ENCODE measurements around the gene ATG2B.
"Not testable (repeated sequence)": the region's sequence is repeated elsewhere in the genome, so short reads cannot be mapped to it uniquely, and the experiment has no call there.

ATG2B gene

DNA sequence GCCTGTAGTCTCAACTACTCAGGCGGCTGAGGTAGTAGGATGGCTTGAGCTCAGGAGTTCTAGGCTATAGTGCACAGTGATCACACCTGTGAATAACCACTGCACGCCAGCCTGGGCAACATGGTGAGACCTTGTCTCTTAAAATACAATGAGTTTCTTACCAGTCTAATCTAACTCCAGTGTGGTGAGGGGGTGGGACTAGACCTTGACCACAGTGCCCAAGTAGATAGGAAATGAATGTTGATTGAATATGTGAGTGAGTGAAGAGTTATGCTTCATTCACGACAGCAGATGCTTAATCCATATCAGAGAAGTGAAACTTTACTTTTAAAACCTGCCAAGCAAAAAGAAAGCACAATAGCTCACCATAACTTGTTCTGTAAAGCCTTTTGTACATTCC is 17.6 kb upstream of the ATG2B start:
- DNase-seq (ENCODE audit: low spot score) = no peak

DNA sequence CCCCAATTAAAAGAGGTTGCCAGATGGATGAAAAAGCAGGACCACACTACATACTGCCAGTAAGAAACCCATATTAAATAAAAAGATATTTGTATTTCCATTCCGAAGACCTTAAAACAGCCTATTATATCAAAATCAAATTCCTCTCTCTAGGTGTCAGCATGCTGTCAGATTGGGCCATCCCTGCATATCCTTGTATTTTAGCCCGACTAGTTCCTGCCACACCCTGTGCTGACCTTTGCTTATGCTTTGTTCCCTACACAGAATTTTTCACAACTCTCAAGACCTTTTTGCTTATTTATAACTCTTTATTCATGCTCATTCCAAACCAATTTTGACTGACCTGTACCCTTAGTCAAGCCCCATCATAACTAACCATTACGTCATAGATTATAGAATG is 13.0 kb upstream of the ATG2B start:
- no peak for DNase-seq (ENCODE audit: low spot score)

- no peak for DNase-seq (ENCODE audit: low spot score)
Observed at GRCh38 chr14:96373538-96373937, 10.4 kb upstream of the ATG2B start.

DNA sequence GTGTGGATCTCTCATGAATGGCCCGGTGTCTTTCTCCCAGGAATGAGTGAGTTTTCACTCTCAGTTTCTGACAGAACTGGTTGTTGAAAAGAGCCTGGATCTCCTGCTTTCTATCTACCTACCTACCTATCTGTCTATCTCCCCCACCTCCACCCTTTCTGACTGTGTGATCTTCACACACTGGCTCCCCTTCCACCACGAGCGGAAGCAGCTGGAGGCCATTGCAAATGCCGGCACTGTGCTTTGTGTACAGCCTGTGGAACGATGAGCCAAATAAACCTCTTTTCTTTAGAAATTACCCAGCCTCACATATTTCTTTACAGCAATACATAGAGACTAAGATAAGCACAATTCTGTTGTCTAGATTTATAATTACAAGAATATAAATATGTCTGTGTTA is 7.4 kb upstream of the ATG2B start:
- no peak for DNase-seq (ENCODE audit: low spot score)

- no peak for DNase-seq (ENCODE audit: low spot score)
Observed at GRCh38 chr14:96368534-96368933, 5.4 kb upstream of the ATG2B start.

DNA sequence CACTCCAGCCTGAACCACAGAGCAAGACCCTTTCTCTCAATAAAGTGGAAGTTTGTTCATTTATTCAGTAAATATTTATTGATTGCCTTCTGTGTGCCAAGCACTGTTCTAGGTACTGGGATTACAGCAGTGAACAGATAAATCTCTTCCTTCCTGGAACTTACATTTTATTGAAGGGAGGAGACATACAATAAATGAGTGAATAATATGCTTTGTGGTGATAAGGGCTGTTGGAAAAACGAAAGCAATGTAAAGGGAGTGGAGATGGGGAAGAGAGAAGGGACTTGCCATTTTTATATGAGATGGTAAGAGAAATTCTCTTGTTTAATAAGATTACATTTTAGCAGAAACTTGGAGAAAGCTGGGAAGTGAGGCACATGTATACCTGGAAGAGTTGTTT is 1.8 kb upstream of the ATG2B start:
- DNase-seq (ENCODE audit: low spot score) = no peak

DNA sequence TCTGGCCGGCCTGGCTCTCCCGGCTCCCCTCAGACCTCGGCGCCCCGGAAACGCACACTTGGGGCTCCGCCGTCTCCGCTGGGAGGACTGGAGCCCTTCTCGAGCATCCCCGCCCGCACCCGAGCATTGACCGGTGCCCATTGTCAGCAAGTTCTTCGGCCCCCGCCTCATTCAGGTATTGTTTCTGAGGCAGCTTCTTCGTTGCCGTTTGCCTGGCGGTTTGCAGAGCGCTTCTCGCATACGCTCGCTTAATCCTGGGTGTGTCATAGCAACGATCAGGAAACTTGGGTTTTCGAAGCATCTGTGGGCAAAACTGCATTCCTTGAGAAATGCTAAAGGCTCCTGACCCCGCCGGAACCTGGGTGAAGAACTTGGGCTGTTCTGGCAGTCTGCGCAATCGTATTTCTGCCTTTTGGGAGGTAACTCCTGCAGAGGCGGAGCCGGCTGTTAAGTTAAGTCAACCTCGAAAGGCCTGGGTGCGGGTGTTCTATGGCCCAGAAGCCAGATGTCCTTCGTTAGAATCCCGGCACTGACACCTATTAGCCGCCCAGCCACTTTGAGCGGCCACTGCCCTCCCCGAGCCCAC is 703 bp upstream of the ATG2B start:
- peak; percentile 30 for DNase-seq (ENCODE audit: low spot score)

DNA sequence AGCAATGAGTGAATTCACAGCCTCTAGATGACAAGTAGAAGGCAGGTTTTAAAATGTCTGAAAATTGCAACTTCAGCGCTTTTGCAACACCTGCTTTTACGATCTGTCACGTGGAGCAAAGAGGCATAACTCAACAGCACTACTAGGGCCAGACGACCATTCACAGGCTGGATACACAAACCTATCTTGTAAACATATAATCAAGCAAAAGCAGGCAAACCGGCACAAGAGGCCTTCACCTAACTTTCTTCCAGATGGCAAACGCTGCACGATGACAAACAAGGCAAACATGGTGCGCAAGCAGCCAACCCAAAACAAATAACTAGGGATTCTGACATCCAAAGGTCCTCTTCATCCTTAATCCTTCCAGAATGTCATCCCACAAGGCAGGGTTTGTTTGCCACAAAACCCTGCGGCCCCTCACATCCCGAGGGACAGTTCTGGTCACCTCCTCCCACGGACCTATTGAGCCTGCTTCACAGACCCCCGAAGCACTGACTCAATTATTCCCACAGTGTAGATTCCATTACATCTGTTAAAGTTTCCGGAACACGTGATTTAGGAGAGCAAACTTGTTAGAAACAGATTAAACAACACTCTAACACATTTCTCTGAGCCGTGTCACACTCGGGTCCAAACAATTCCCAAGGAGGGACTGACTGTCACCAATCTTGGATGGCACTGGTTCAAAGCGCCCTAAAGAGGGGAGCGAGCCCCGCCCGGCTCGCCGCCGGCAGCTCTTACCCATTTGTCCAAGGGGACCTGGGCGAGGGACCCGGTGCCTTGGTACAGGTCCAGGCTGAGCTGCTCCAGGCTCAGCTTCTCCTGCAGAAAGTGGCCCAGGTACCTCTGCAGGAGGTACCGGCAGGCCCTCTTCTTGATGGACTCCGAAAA is 823 bp downstream of the ATG2B start:
- DNase-seq (ENCODE audit: low spot score) = peak; percentile 17

GRCh38 chr14:96359959-96360358 is 3.2 kb downstream of the ATG2B start:
- no peak for DNase-seq (ENCODE audit: low spot score)

- DNase-seq (ENCODE audit: low spot score) = no peak
Observed at GRCh38 chr14:96357216-96357615, 5.9 kb downstream of the ATG2B start.

- DNase-seq (ENCODE audit: low spot score) = no peak
Observed at GRCh38 chr14:96354246-96354645, 8.9 kb downstream of the ATG2B start.

GRCh38 chr14:96352708-96353107 is 10.4 kb downstream of the ATG2B start:
- DNase-seq (ENCODE audit: low spot score) = no peak

DNA sequence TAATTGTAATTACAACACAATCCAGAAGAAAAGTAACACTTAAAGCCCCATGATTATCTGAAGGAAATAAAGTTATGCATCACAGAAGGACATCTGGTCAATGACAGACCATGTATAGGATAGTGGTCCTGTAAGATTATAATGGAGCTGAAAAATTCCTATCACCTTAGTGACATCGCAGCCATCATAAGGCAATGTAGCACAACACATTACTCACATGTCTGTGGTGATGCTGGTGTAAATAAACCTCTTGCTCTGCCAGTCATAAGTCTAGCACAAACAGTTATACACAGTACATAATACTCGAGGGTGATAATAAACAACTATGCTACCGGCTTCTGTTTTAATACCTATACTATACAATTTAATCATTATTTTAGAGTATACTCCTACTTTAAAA is 11.2 kb downstream of the ATG2B start:
- DNase-seq (ENCODE audit: low spot score) = no peak

- no peak for DNase-seq (ENCODE audit: low spot score)
Observed at GRCh38 chr14:96349286-96350075, 13.7 kb downstream of the ATG2B start.

- not testable (repeated sequence) for DNase-seq (ENCODE audit: low spot score)
Observed at GRCh38 chr14:96347957-96348356, 15.2 kb downstream of the ATG2B start.

GRCh38 chr14:96345669-96346068 is 17.5 kb downstream of the ATG2B start:
- no peak for DNase-seq (ENCODE audit: low spot score)

- no peak for DNase-seq (ENCODE audit: low spot score)
Observed at GRCh38 chr14:96341323-96341722, 21.8 kb downstream of the ATG2B start.

DNA sequence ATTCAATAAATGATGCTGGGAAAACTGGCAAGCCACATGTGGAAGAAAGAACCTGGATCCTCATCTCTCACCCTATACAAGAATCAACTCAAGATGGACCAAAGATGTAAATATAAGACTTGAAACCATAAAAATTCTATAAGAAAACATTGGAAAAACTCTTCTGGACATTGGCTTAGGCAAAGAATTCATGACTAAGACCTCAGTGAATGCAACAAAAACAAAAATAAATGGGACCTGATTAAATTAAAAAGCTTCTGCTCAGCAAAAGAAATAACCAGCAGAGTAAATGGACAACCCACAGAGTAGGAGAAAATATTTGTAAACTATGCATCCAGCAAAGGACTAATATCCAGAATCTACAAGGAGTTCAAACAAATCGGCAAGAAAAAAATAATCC is 24.6 kb downstream of the ATG2B start:
- no peak for DNase-seq (ENCODE audit: low spot score)

GRCh38 chr14:96324219-96324618 is 38.9 kb downstream of the ATG2B start:
- no peak for DNase-seq (ENCODE audit: low spot score)

DNA sequence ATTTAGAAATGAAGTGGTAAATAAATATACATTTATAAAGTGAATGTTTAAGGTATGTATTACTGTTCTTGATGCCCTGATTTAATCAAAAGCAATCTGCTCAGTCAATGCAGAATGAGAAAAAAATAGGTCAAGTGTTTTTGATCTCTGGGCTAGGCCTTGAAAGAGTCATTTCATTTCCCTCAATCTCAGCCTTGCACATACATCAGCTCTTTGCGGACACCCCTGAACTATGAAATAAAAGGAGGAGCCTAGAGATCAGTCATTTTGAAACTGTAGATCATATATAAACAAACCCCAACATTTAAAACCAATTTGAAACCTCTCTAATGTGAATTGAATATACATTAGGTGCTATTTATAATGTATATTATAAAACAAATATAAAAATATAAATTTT is 42.5 kb downstream of the ATG2B start:
- DNase-seq (ENCODE audit: low spot score) = no peak

GRCh38 chr14:96318836-96319235 is 44.3 kb downstream of the ATG2B start:
- no peak for DNase-seq (ENCODE audit: low spot score)

DNA sequence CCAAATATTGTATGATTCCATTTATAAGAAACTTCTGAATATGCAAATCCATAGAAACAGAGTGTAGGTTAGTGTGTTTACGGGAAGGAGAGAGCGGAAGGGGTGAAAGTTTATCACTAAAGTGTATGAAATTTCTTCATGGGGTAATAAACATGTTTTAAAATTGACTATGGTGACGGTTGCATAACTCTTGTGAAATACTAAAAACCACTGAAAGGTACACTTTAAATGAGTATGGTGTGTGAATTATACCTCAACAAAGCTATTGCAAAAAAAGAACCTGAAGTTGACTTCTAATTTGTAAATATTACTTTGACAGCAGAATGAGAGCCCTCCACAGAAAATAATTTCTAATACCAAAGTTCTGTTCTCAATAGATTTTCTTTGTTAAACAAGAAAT is 47.1 kb downstream of the ATG2B start:
- no peak for DNase-seq (ENCODE audit: low spot score)

- DNase-seq (ENCODE audit: low spot score) = no peak
Observed at GRCh38 chr14:96310906-96311305, 52.2 kb downstream of the ATG2B start.
